Daoy (cell line): ENCODE data around the gene FBN2. TPM values are rescaled to one million over a fixed set of nuclear protein-coding genes. Genes with fewer than 3 reads are reported as not detected.

Experiments
- DNase-seq: peaks from one replicate; pipeline ENCODE4 v3.0.0-alpha.2; 2015; ENCODE audit warnings: low read depth
- total RNA-seq: library from RNA; depleted of rRNA; stranded (reverse); fragments of >200 nt; shearing (Covaris generic); gene quantifications from 2 replicates; pipeline ENCODE4 v1.2.3, GENCODE V29; 2014

FBN2 gene
- total RNA-seq, 1 experiment from 2014 or later, result 18.7 TPM

DNA sequence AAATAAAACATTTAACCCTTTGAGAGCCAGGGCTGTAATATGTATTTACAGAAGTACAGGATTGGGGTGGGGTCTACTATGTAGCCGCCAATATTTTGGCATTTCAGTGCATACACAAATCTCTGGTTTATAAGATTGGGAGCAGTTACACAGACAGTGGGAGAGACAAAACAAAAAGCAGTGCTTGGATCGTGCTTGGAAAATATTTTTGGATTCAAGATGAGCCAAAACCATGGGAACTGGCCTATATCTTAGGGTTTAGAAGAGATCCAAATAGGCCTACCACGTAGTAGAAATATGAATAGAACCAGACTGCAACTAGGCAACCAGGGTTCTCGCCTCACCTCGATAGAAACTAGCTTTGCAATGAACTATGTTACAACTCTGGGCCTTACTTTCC lies 284.9 kb downstream of the FBN2 start:
- no peak for DNase-seq

DNA sequence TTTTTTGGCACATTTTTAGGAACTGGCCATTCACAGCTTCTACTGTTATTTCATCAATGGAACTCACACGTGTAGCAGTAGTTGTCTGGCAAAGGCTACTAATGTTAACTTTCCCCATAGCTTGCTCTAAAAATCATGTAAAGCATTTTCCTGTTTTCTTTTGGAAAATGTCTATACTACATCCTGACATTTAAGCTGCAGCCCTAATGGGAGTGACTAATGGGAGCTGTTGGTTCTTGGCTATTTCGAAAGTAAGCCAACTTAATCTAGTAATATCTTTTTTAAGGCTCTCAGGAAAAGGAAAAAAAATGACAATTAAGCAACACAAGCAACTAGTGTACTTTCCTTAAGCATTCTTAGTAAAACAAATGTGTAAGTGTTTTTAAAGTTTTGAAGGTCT lies 285.3 kb downstream of the FBN2 start:
- DNase-seq, result no peak

DNA sequence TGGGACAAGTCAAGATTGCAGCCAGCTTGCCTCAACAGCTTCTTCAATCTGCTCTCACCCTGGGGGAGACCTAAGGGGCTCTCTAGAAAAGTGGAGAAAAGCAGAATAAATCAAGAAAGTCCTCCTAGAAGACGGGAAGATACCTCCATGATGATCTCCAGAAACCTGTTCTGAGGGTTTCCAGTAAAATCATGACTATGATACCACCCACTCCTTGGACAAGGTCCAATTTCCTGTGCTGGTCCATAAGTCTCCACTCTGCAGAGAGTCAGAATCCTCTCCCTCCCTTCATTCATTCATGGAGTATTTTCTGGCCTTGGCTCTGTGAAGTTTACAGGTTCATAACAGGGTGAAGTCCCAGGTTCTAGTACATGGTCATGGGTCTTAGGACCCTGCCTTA lies 285.8 kb downstream of the FBN2 start:
- no peak for DNase-seq

DNA sequence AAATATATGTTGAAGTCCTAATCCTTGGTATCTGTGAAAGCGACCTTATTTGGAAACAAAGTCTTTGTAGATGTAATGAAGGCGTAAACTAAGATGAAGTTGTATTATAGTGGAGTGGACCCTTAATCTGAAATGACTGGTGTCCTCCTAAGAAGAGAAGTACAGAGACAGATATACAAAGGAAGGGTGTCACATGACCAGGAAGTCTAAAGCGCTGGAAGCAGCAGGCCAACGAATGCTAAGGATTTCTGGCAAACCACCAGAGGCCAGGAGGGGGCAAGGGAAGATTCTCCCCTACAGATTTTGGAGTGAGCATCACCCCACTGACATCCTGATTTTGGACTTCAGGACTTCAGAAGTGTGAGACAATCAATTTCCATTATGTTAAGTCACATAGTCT lies 292.1 kb downstream of the FBN2 start:
- DNase-seq, result no peak

DNA sequence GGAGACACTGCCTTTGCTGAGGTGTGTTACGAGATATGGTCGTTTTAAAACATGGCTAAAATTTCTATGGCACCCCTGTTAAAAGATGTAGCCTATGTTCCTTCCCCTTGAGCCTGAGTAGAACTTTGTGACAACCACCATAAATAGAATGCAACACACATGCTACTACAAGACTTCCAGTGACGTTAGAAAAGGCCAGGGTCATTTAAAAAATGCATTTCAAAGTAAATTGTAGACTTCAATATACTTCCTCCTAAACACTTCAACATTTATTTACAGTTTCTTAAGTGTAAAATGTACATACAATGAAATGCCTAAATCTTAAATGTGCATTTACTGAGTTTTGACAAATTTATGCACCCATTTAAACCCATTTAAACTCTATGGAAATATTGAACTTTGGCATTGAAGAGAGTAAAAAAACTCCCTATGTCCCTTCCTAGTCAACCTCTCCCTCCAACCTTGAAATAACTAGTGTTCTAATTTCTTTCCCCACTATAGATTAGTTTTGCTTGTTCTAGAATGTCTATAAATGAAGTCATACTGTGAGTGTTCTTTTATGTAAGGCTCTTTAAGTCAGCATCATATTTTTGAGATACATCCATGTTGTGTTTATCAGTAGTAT lies 294.0 kb downstream of the FBN2 start:
- DNase-seq, result no peak

DNA sequence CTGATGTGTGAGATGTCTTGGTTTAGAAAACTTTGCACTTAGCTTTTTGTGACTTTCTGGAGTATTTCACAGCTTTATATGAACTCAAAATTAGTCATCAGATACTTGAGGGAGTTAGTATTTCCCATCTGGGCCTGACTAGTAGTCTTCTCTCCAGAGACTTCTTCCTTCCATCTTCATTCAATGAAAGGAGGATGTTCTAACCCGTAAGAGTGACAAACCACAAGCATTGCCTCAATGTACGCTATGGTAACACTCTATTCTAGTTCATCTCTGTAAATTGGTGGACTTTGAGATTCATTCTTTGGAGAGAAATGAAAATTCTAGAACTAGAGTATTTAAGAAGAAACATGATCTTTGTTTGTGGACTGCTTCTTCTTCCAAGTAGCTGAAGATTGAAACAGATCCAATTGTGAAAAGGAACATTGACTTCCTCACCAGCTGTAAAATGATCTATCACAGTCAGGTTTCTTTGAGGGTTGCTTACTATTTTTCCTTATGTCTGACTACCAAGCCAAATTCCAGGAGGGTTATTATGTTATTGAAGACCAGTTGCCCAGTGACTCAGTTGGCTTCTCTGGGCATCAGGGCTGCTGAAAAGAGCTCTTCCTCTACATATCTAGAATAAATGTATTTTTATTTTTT lies 296.9 kb downstream of the FBN2 start:
- no peak for DNase-seq

DNA sequence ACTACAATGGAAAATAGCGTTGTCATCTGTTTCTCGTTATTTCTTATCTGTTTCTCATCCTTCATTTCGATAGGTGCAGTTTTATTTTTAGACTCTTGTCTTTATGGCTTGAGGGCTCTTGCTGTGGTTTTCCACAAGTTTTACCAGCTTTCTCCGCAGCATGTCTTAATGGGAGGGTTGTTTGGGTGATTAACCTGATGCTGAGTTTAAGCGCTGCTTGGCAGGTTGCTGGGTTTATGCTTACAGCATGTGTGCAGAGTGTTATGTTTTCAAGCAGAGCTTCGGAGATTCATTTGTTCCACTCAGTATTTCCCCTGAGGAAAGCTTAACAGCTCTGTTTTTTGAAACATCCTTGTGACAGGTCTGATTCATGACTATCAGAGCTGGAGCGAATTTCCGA lies 300.5 kb downstream of the FBN2 start:
- DNase-seq, result no peak

DNA sequence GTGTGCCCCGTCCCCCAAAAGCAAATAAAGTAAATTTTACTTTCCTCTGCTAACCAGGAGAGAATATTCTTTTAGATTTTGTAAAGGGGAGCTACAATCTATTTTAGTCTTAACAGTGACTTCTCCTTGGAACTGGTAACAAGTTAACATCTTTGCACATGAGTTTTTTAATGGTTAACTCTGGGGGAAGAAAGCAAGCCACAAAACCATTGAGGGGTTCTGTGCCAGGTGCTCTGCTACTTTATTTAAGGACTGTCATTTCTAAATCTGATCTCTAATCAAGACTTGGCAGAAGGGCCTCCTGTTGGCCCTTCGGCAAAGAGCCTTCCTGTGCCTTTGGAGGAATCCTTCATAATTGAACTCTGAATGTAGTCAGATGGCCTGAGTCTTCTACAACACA lies 301.0 kb downstream of the FBN2 start:
- DNase-seq, result no peak

DNA sequence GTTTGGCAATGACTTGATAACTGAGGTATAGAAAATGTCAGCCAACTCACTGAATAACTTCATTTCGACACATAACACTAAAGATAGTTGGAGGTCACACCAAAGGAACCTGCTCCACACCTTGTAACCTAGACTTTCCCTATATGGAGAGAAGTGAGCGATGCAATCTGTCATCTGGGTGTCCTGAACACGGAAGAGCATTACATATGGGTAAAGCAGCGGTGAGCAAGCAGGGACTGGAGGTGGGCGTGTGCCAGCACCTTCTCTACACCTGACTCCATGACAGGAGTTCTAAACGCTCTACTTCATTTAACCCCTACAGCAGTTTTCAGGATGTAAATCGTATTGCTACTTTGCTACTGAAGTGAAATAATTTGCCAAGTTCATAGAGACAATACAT lies 301.7 kb downstream of the FBN2 start:
- no peak for DNase-seq

DNA sequence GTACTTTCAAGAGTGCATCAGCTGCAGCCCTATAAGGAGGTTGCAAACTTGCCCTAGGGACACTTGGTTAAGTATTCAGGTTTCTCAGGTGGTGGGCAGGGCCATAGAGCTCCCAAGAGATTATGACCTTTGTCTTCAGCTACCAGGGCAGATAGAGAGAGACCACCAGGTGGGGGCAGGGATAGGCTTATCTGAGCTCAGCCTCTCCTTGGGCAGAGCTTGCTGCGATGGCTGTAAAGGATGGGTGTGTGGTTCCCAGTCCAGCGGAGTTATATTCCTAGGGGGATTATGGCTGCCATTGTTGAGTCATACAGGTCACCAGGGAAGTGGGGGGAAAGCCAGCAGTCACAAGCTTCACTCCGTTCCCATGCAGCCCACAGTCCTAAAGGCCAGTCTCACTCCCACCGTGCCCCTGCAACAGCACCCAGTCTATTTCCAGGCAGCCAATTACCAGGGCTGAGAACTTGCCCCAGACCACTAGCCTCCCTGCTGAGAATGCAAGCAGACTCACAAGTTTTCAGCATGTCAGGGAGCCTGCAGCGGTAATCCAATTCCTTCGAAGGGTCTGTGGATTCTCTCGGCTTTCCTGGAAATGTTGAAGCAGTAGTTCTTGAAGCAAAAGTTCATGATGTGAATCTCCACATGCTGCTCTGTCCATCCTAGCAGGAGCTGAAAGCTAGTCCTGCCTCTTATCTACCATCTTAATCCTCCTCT lies 303.0 kb downstream of the FBN2 start:
- no peak for DNase-seq

DNA sequence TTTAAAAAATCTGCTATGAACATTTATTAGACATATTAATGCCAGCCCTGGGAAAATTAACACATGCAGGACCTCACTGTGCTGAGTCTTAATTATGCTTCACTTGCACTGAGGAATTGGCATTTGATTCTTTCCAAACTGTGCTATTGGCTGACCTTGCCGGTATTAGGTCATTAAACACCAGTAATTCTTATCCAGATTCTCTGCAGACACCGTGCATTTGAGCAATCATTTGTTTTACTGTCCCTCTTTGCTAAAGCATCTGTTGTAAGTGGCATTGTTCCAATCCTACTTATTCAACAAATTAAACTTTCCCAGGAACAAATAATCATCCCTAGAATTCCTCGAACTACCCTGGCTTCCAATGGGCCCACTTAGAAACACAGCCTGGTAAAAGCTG lies 309.5 kb downstream of the FBN2 start:
- DNase-seq, result peak; percentile 24

DNA sequence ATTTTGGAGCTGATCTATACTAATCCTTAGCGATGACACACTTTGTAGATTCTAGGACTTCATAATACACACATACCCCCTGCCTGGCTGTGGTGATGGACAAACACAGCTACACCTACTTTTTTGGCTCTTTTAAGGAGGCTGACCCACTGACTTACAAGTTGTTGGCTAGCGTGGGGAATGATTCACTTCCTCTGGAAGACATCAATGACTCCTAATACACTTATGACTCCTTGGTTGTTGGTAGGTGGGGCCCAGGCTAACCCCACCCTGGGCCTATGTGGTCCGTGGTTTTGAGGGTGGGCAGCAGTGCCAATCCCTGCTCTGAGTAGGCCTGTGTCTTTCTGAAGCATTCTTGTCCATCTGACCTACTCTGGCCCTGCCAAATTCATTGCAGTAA lies 310.0 kb downstream of the FBN2 start:
- peak; percentile 98 for DNase-seq

DNA sequence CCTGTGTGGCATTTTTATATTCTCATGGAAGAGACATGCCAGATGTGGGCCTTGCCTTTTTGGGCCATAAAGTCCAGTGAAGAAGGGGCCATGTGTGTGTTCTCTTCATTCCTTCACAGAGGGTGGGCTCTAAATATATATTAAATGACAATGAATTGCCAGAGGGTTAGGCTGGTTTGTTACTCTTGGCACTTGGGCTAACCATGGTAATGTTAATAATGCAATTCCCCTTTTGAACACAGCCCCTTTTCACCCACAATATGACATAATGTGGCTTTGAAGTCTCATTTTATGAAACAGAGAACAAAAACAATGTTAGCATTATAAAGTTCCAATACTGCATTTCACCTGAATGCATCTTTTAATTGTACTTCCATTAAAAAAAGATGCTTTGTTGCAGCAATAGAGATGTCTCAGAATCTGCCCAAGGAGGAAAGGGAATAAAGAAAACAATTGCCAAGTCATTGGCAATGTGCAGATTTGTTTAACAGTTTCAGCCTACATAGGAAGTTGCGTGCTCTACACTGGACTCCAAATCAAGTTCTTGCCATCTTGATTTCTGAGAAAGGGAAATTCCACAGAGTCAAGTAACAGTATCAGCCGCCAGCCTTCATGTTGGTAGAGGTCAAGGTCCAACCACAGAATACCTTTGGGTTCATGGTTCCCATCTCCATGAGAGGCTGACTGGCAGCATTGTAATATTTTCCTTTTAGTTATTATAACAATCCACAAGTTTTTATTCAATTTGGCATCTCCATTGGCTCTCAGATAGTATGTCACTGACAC lies 312.6 kb downstream of the FBN2 start:
- DNase-seq, result peak; percentile 89

DNA sequence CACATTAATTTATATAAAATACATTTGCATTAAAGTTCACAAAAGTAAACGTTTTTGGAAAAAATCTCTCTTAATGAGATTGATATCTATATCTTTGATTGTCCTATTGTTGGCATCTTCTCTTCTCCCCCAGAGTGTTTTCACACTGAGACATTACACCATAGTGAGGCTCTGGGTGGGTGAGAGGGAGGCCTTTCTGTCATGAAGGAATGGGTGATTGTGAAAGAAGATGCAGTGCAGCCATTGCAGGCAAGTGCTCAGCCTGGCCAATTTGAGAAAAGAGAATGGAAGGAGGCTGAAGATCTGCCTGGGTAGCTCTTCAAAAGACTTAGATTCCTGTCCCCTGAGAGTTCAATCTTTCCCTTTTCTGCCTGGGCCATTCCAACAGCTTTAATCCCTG lies 313.7 kb downstream of the FBN2 start:
- no peak for DNase-seq

DNA sequence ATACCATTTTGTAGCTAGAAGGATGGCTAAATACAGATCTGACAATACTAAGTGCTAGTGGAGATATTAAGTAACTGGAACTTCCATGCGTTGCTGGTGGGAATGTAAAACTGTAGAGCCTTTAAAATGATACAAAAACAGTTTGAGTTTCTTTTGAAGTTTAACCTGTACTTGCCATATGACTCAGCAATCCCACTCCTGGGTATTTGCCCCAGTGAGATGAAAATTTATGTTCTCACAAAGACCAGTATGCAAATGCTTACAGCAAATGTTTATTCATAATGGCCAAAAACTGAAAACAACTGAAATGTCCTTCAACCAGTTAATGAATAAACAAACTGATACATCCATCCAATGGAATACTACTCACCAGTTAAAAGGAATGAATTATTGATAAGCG lies 317.2 kb downstream of the FBN2 start:
- DNase-seq, result no peak

DNA sequence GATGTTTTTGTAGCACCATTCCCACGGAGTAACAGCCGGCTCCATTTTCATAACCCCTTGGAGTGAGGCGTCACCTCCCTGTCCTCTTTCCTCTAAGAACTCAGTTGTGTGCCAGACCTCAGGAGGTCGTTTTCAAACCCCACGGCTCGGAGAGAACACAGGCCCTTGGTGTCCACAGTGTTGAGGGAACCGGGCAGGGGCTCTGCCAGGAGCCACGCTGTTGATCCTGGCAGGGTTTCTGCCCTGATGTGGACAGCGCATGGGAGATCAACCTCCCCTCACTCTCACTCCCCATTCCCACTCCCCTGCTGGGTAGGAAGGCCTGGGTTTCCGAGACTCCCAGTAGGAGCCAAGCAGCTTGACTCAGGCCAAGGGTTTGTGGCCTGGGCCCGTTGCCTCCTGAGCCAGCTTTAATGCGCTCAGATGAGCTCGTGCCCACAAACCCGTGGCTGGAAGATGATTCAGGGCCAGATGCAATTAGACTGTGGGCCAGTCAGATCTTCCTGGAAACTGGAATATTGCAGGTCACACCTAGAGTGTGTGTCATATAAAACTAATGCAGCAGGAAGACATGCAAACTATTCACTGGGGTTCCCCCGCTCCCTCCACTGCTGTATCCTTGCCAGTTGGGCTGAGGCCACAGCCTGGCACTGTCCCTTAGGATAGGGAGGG lies 321.0 kb downstream of the FBN2 start:
- peak; percentile 98 for DNase-seq

DNA sequence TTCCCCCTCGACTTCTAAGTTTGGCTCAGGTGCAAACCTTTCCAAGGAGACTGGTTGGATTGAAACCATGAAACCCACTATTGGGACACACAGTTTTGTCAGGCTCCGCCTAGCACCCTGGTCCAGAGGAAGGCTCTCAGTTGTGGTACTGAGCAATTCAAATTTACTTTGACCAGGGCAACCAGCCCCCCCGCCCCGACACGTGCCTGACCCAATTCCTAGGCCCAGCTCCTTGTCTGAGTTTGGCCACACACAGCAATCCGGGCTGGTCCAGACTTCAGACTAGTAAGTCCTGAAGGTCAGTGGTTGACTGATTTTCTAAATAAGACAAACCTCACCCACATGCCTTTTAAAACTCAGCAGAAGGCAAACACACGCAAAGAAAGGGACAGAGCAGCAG lies 321.8 kb downstream of the FBN2 start:
- DNase-seq, result no peak

DNA sequence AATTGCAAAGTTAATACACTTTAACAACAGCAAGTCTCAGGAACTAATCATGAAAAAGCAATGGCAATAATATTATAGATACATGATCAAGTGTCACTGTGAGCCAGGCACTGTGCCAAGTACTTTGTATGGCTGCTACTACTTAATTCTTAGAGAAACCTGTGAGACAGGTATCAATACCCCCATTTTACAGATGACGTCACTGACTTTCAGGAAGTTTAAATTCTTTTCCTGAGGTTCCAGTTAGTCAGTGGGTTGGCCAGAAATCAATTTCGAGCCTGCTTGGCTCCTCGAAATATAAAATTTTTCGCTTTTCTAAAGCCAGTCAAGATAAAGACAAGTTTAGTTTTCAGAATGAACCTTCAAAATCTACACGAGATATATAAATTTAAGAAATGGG lies 324.2 kb downstream of the FBN2 start:
- DNase-seq, result no peak

DNA sequence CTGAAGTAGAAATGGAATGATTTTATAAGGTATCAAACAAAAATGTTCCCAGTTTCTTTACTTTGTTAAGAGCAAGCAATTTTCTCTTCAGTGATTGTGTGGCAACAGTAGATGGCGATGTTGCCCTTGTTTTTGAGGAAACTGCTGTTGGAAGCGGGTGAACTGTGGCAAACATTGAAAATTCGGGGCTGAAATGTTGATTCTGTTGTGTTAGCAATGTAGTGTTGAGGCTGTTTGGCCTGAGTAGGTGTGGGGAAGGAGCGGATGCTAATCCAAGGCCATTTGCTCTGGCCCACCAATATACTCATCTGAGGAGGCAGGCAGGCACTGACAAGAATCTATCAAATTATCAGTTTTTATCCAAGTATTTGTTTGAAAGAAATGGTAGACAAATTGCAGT lies 324.7 kb downstream of the FBN2 start:
- DNase-seq, result peak; percentile 76

DNA sequence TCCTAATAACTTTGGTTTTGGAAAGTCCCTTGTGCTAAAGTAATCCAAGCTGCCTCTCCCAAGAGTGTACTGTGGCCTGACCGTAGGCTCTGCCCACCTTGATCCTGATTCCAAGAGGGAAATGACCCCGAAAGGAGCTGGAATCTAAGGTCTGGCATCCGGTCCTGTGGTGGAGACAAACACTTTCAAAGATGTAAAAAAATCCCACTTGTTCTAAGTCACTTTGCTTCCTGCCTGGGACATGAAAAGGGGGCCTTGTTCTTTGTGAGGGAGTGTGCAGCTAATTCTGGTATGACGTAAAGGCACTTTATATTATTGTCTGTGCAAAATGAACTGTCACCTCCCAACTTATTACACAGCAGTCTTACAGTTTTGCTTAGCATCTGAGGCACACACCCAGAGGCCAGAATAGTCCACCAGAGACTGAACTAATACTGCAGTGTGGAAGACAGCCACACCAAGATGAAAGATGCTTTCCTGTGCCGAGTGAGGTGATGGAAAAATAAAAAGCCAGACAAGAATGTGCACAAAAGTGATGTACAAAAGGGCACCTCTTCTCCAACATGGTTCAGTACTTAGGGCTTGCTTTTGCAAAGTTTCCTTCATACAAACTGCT lies 325.7 kb downstream of the FBN2 start:
- no peak for DNase-seq

DNA sequence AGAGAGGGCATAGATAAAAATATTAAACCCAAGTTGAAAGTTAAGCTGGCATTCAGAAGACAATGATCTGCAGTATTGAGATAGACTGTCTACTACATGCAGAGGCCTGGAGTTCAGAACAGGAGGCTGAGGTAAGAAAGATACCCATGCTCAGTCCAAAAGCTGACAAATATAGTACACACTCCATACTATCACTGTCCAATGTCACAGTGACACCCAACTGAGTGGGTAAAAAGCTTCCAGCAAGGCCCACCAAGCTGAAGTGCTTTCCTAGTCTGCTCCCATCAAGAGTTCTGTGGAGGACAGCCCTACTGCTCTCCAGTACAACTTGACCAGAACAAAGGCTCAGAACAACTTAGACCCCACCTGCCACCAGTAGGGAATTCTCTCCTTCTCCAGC lies 329.6 kb downstream of the FBN2 start:
- no peak for DNase-seq
